Dendritic cell treated with granulocyte-macrophage colony-stimulating factor and Interleukin-4, amounts not matched to agents 40 ng/mL and 50 ng/mL, for 4 days (primary cell): ENCODE results near the gene CYGB.

Experiments used
- H3K27ac Mint-ChIP-seq: one replicate; pipeline ENCODE4 v1.8.0; 2022; ENCODE audit warnings: mild to moderate bottlenecking, mixed read lengths
- H3K27me3 Mint-ChIP-seq: one replicate; pipeline ENCODE4 v1.8.0; 2022; ENCODE audit warnings: mild to moderate bottlenecking, mixed read lengths
- H3K36me3 Mint-ChIP-seq: one replicate; pipeline ENCODE4 v1.8.0; 2022; ENCODE audit warnings: low read depth, mixed read lengths
- H3K4me1 Mint-ChIP-seq: one replicate; pipeline ENCODE4 v1.8.0; 2022; ENCODE audit warnings: low read depth, mixed read lengths
- H3K4me3 Mint-ChIP-seq: one replicate; pipeline ENCODE4 v1.8.0; 2022; ENCODE audit warnings: mild to moderate bottlenecking, moderate library complexity, mixed read lengths
- H3K9me3 Mint-ChIP-seq: one replicate; pipeline ENCODE4 v1.8.0; 2022; ENCODE audit warnings: mixed read lengths
- intact Hi-C: fragments of 100-400 bp; cut with micrococcal nuclease; formaldehyde crosslinking; loops from one replicate; pipeline ENCODE4 v1.15.0; 2022

CYGB gene

DNA sequence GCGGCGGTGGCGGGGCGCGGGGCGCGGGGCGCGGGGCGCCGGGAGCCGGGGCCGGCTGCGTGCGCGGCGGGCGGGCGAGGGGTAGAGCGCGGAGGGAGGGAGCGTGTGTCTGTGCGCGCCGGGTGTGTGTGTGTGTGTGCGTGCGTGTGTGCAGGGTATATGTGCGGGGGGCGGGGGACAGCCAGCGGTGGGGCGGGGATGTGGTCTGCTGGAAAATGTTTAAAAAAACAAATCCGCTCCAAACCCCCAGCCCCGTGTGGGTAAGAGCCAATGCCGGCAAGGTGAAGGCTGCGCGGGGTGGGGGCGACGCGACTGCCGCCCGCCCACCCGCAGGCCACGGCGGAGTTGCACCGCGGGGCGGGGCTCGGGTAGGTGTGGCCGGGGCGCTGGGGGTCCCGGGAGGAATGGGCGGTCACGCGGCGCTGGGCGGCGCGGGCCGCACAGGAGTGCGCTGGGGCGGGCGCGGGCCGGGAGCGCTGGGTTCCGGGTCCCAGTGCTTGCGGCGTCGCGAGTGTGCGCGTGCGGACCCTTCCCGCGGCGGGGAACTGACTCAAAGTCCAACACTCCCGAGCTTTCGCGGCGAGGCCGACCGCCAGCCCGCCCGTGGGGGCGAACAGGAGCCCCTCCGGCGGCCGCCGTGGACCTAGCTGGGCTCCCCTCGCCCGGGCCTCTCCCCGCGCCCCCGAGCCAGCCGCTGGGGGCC is at the start of gene CYGB:
TSS of gene CYGB (minus strand) at position 132 of the 703 bp plus-strand sequence. CDS start 167 bp downstream, outside the sequence.
- Mint-ChIP-seq H3K9me3 (no peaks in the 10 kb centered on the region), H3K27ac (no peak within 1 kb of the TSS)

DNA sequence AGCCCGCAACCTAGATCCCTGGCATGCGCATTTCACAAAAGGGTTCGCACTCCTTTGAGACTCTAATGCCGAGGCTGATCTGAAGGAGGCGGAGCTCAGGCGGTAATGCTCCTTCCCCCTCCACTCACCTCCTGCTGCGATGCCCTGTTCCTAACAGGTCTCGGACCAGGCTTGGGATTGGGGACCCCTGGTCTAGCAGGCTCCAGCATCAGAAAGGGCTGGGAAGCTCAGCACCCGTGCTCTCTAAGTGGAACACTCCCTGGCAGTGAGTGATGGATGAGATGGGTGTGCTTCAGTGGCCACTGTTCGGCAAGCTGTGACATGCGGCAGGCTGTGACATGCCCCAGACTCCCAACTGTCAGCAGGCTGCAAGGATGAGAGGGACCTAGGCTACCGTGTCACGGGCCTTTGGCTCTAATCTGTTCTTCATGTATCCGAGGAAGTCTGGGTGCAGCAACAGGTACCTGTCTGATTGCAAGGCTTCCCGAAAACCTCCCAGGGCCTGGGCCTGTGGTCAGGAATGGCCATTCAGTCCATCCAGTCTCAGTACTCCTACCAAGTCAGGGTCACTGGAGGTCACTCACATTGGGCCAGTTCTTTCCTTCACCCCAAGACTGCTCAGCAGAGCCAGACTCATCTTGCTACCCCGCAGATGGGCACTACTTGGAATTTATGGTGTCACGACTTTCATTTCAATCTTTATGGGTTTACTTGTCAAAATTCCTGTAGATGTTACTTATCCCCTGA is 49.4 kb upstream of the CYGB start:
- H3K27ac Mint-ChIP-seq, result no peak overlapping the region
- H3K4me3 Mint-ChIP-seq, result no peak overlapping the region
- peaks cover 64% of the 10 kb centered on the region for H3K27me3 Mint-ChIP-seq
- intact Hi-C loops, result loop anchor here (5.0 kb wide), 1 partner anchor 35 kb away; no protein-coding TSS in a partner anchor
- peaks cover 24% of the 10 kb centered on the region for H3K4me1 Mint-ChIP-seq
- H3K36me3 Mint-ChIP-seq, result no peaks in the 10 kb centered on the region
- H3K9me3 Mint-ChIP-seq, result no peaks in the 10 kb centered on the region

More for the DNA sequence above, at the start of gene CYGB:
- peaks cover 8% of the 10 kb centered on the region for H3K4me1 Mint-ChIP-seq
- no peak within 1 kb of the TSS for H3K4me3 Mint-ChIP-seq
- intact Hi-C loops, result no loop called here
- H3K27me3 Mint-ChIP-seq, result peaks cover 69% of the 10 kb centered on the region
- no peaks in the 10 kb centered on the region for H3K36me3 Mint-ChIP-seq

GRCh38 chr17:76585649-76586593 is 48.4 kb upstream of the CYGB start, which contains the start of gene ST6GALNAC2:
TSS of gene ST6GALNAC2 (minus strand) at chr17:76585860. CDS start at chr17:76585808, 52 bp downstream.
- H3K4me1 Mint-ChIP-seq, result peaks cover 28% of the 10 kb centered on the region
- H3K36me3 Mint-ChIP-seq, result no peaks in the 10 kb centered on the region
- peak within 1 kb of the TSS; percentile 77 for H3K27ac Mint-ChIP-seq
- H3K27me3 Mint-ChIP-seq, result peaks cover 63% of the 10 kb centered on the region
- intact Hi-C loops, result loop anchor here (5.0 kb wide), 1 partner anchor 36 kb away; no protein-coding TSS in a partner anchor
- H3K9me3 Mint-ChIP-seq, result no peaks in the 10 kb centered on the region
- H3K4me3 Mint-ChIP-seq, result peak within 1 kb of the TSS; percentile 88

- peak overlapping the region; percentile 77 for H3K27ac Mint-ChIP-seq
- peaks cover 62% of the 10 kb centered on the region for H3K27me3 Mint-ChIP-seq
- intact Hi-C loops, result loop anchor here (5.0 kb wide), 1 partner anchor 37 kb away; no protein-coding TSS in a partner anchor
- no peaks in the 10 kb centered on the region for H3K9me3 Mint-ChIP-seq
- peak overlapping the region; percentile 88 for H3K4me3 Mint-ChIP-seq
- no peaks in the 10 kb centered on the region for H3K36me3 Mint-ChIP-seq
- peaks cover 36% of the 10 kb centered on the region for H3K4me1 Mint-ChIP-seq
Measured at GRCh38 chr17:76585033-76585648, 47.6 kb upstream of the CYGB start.

GRCh38 chr17:76584427-76585032 is 47.0 kb upstream of the CYGB start:
- Mint-ChIP-seq H3K9me3 (no peaks in the 10 kb centered on the region), H3K27ac (peak overlapping the region; percentile 77), H3K4me3 (peak overlapping the region; percentile 88), H3K4me1 (peaks cover 42% of the 10 kb centered on the region), H3K36me3 (no peaks in the 10 kb centered on the region), H3K27me3 (peaks cover 57% of the 10 kb centered on the region)
- intact Hi-C loops, result loop anchor here (5.0 kb wide), 1 partner anchor 38 kb away; no protein-coding TSS in a partner anchor

DNA sequence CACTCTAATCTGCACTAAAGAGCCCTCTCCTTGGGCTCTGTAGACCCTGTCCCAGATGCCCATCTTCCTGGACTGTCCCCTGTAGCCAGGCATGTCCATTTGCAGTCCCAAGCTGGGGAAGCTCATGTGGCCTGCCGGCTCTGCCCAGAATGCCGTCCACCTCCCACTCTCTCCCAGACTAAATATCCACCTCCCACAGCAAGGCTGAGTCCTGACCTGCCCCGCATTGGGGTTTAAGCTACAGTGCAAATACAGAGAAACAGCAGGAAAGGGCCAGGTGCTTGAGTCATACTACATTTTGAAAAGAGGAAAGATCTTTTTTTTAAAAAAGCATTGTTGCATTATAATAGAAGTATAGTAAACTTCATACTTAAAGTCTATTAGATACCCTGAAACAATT is 45.2 kb upstream of the CYGB start:
- Mint-ChIP-seq H3K4me3 (no peak overlapping the region), H3K36me3 (no peaks in the 10 kb centered on the region), H3K4me1 (peaks cover 49% of the 10 kb centered on the region), H3K27ac (no peak overlapping the region), H3K9me3 (no peaks in the 10 kb centered on the region), H3K27me3 (peaks cover 39% of the 10 kb centered on the region)
- intact Hi-C loops, result no loop called here

GRCh38 chr17:76581515-76581914 is 44.0 kb upstream of the CYGB start:
- intact Hi-C loops, result no loop called here
- H3K27me3 Mint-ChIP-seq, result peaks cover 28% of the 10 kb centered on the region
- no peaks in the 10 kb centered on the region for H3K36me3 Mint-ChIP-seq
- H3K27ac Mint-ChIP-seq, result no peak overlapping the region
- no peak overlapping the region for H3K4me3 Mint-ChIP-seq
- no peaks in the 10 kb centered on the region for H3K9me3 Mint-ChIP-seq
- H3K4me1 Mint-ChIP-seq, result peaks cover 44% of the 10 kb centered on the region

- H3K4me3 Mint-ChIP-seq, result no peak overlapping the region
- H3K4me1 Mint-ChIP-seq, result peaks cover 38% of the 10 kb centered on the region
- H3K27ac Mint-ChIP-seq, result no peak overlapping the region
- intact Hi-C loops, result no loop called here
- H3K36me3 Mint-ChIP-seq, result peaks cover under 1% of the 10 kb centered on the region
- no peaks in the 10 kb centered on the region for H3K9me3 Mint-ChIP-seq
- H3K27me3 Mint-ChIP-seq, result peaks cover 22% of the 10 kb centered on the region
Measured at GRCh38 chr17:76579281-76579680, 41.8 kb upstream of the CYGB start.

DNA sequence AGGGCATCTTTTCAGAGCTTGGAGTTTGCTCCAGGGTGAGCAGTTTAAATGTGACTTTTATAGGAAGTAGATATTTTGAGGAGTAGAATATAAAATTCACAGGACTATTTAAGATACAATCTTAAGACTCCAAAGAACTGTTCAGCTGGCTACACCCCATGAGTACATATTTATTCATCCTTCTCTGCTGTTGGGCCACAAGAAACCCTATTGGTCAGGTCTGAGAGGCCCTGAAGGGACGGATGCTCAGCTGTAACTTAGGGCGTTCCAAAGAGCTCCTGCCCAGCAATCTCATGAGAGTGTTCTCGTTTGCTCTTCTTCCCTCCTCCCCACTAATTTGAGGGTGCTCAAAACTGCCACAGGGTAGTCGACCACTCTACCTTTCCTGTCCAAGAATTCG is 40.9 kb upstream of the CYGB start:
- intact Hi-C loops, result no loop called here
- Mint-ChIP-seq H3K9me3 (no peaks in the 10 kb centered on the region), H3K4me1 (peaks cover 37% of the 10 kb centered on the region)

GRCh38 chr17:76577876-76578275 is 40.4 kb upstream of the CYGB start:
- H3K27ac Mint-ChIP-seq, result no peak overlapping the region
- peaks cover 37% of the 10 kb centered on the region for H3K4me1 Mint-ChIP-seq
- intact Hi-C loops, result no loop called here
- peaks cover 13% of the 10 kb centered on the region for H3K36me3 Mint-ChIP-seq
- H3K4me3 Mint-ChIP-seq, result no peak overlapping the region
- H3K27me3 Mint-ChIP-seq, result peaks cover 12% of the 10 kb centered on the region
- H3K9me3 Mint-ChIP-seq, result no peaks in the 10 kb centered on the region

More for the DNA sequence above, 40.9 kb upstream of the CYGB start:
- peaks cover 14% of the 10 kb centered on the region for H3K27me3 Mint-ChIP-seq
- H3K36me3 Mint-ChIP-seq, result peaks cover 8% of the 10 kb centered on the region
- H3K27ac Mint-ChIP-seq, result no peak overlapping the region
- H3K4me3 Mint-ChIP-seq, result no peak overlapping the region

DNA sequence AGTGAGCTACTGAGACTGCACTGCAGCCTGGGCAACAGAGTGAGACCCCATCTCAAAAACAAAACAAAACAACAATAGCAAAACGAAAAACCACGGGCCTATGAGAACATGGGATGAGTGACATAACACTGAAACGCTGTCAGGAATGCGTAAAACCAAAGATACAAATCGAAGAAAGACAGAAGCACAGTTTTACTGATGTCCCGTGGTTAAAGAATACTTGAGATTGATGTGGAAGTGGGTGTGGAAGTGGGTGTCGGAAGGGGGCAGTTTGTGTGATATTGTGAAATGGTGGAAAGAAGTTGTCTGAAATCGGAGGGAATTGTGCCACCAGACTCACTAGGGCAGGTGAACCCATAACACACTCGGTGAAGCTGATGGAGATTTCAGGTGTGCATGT is 38.7 kb upstream of the CYGB start:
- Mint-ChIP-seq H3K4me3 (no peak overlapping the region), H3K4me1 (peaks cover 30% of the 10 kb centered on the region), H3K9me3 (no peaks in the 10 kb centered on the region), H3K36me3 (peaks cover 21% of the 10 kb centered on the region), H3K27me3 (peaks cover 5% of the 10 kb centered on the region), H3K27ac (no peak overlapping the region)
- intact Hi-C loops, result no loop called here

- peaks cover 23% of the 10 kb centered on the region for H3K4me1 Mint-ChIP-seq
- H3K4me3 Mint-ChIP-seq, result no peak overlapping the region
- H3K36me3 Mint-ChIP-seq, result peaks cover 21% of the 10 kb centered on the region
- no peaks in the 10 kb centered on the region for H3K9me3 Mint-ChIP-seq
- no peak overlapping the region for H3K27ac Mint-ChIP-seq
- H3K27me3 Mint-ChIP-seq, result peaks cover 5% of the 10 kb centered on the region
- intact Hi-C loops, result no loop called here
Measured at GRCh38 chr17:76575570-76575969, 38.1 kb upstream of the CYGB start.

- Mint-ChIP-seq H3K4me3 (no peak overlapping the region), H3K9me3 (no peaks in the 10 kb centered on the region), H3K27ac (no peak overlapping the region), H3K27me3 (peaks cover 7% of the 10 kb centered on the region), H3K4me1 (peaks cover 11% of the 10 kb centered on the region), H3K36me3 (peaks cover 21% of the 10 kb centered on the region)
- intact Hi-C loops, result no loop called here
Measured at GRCh38 chr17:76574166-76574565, 36.7 kb upstream of the CYGB start.
